Measurements from ENCODE around the gene OSBPL5. TPM values are rescaled to one million over a fixed set of nuclear protein-coding genes. Genes with fewer than 3 reads are reported as not detected.
"Not testable (repeated sequence)": the region's sequence is repeated elsewhere in the genome, so short reads cannot be mapped to it uniquely, and the experiment has no call there.

OSBPL5 gene
- total and polyA plus RNA-seq, 2 of the 4 experiments (the other 2 are of a cell fraction): 14.9 to 22.3 TPM

DNA sequence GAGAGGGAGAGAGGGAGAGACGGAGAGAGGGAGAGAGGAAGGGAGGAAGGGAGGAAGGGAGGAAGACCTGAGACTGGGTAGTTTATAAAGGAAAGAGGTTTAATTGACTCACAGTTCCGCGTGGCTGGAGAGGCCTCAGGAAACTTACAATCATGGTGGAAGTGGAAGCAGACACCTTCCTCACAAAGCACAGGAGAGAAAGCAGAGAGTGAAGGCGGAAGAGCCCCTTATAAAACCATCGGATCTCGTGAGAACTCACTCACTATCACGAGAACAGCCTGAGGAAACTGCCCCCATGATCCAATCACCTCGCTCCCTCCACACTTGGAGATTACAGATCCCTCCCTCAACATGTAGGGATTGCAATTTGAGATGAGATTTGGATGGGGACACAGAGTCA, 95.7 kb downstream of the OSBPL5 start:
- H2BK20ac ChIP-seq (ENCODE audit: low read depth, low read length): no peak overlapping the region
- no peaks in the 10 kb centered on the region for H4K20me1 ChIP-seq (ENCODE audit: insufficient read depth, low read length)
- POLR2A ChIA-PET (ENCODE audit: unreplicated experiment): no interaction called here
- H2BK5ac ChIP-seq (ENCODE audit: low read depth, low read length, poor library complexity, severe bottlenecking): no peak overlapping the region
- H3K14ac ChIP-seq (replicated peaks; ENCODE audit: low read depth, low read length): no peak overlapping the region
- no peak overlapping the region for H3K9ac ChIP-seq (ENCODE audit: low read depth, low read length)
- H3K4me1 ChIP-seq (ENCODE audit: control insufficient read depth, insufficient read depth, low read length): no peaks in the 10 kb centered on the region
- no peak overlapping the region for H2AK5ac ChIP-seq (ENCODE audit: low read depth, low read length)
- no peaks in the 10 kb centered on the region for H3K27me3 ChIP-seq (ENCODE audit: control insufficient read depth, insufficient read depth, low read length)
- no peak overlapping the region for H2BK120ac ChIP-seq (ENCODE audit: low read depth, low read length)
- H3K9me1 ChIP-seq (ENCODE audit: insufficient read depth, low read length): no peaks in the 10 kb centered on the region
- H3K79me1 ChIP-seq (ENCODE audit: low read depth in 1 of 2, low read length in 2 of 2): no peaks in the 10 kb centered on the region
- in situ Hi-C loops (cut with MboI; ENCODE audit: low sequenced_read_pairs): loop anchor here (25.0 kb wide), 1 partner anchor 343 kb away; no protein-coding TSS in a partner anchor
- no peak overlapping the region for H2BK15ac ChIP-seq (ENCODE audit: low read depth, low read length)
- H3K56ac ChIP-seq (ENCODE audit: extremely low read depth, insufficient read depth, low read length): no peak overlapping the region
- no peak overlapping the region for H3K4me3 ChIP-seq (ENCODE audit: insufficient read depth, low read depth, low read length)
- no peak for ATAC-seq (ENCODE audit: low read depth)
- no peak for DNase-seq
- H4K8ac ChIP-seq (ENCODE audit: low read depth in 2 of 2, low read length in 2 of 2): no peak overlapping the region
- H3K18ac ChIP-seq (ENCODE audit: low read depth, low read length): no peak overlapping the region
- H2AFZ ChIP-seq (replicated peaks; ENCODE audit: low read length, poor library complexity): no peak overlapping the region
- CTCF ChIA-PET: no interaction called here
- no peak overlapping the region for H4K5ac ChIP-seq (ENCODE audit: low read depth, low read length)
- no peak overlapping the region for H3K4me2 ChIP-seq (ENCODE audit: low read depth, low read length)
- TF ChIP-seq POLR2A (IDR thresholded peaks at IDR 0.05; ENCODE audit: low read depth, low read length) (no peak), RCOR1 (IDR thresholded peaks at IDR 0.05; ENCODE audit: insufficient replicate concordance, low read length) (no peak), RFX5 (IDR thresholded peaks at IDR 0.05; ENCODE audit: low read depth, low read length) (no peak), SMC3 (IDR thresholded peaks at IDR 0.05; ENCODE audit: low read depth, low read length) (no peak), NFE2L2 (IDR thresholded peaks at IDR 0.05; ENCODE audit: low read depth, low read length) (no peak), MAFK (IDR thresholded peaks at IDR 0.05; ENCODE audit: low read depth, low read length) (no peak)
- TF ChIP-seq, protein P1, sequence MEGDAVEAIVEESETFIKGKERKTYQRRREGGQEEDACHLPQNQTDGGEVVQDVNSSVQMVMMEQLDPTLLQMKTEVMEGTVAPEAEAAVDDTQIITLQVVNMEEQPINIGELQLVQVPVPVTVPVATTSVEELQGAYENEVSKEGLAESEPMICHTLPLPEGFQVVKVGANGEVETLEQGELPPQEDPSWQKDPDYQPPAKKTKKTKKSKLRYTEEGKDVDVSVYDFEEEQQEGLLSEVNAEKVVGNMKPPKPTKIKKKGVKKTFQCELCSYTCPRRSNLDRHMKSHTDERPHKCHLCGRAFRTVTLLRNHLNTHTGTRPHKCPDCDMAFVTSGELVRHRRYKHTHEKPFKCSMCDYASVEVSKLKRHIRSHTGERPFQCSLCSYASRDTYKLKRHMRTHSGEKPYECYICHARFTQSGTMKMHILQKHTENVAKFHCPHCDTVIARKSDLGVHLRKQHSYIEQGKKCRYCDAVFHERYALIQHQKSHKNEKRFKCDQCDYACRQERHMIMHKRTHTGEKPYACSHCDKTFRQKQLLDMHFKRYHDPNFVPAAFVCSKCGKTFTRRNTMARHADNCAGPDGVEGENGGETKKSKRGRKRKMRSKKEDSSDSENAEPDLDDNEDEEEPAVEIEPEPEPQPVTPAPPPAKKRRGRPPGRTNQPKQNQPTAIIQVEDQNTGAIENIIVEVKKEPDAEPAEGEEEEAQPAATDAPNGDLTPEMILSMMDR (conservative IDR thresholded peaks at IDR 0.05; ENCODE audit: low read depth, low read length): no peak
- no peaks in the 10 kb centered on the region for H3K36me3 ChIP-seq (ENCODE audit: control insufficient read depth, insufficient read depth, low read length)
- WGBS, 2 experiments (ENCODE audit: extremely low coverage in 2 of 2, insufficient read length in 1 of 2): no CpG with 5 or more reads among the region's 8 CpGs
- no peaks in the 10 kb centered on the region for H3K9me3 ChIP-seq (ENCODE audit: control insufficient read depth, insufficient read depth, low read length)
- intact Hi-C loops (cut with micrococcal nuclease): no loop called here
- no peak overlapping the region for H3K23ac ChIP-seq (ENCODE audit: low read depth, low read length)
- BruUV-seq (replicated peaks): no TSS peak
- no peak overlapping the region for H2AK9ac ChIP-seq (replicated peaks; ENCODE audit: low read depth, low read length, poor library complexity)
- dilution Hi-C loops (cut with HindIII; ENCODE audit: low sequenced_read_pairs, unreplicated experiment): no loop called here
- H3K4ac ChIP-seq (ENCODE audit: low read depth, low read length): no peak overlapping the region
- no peak overlapping the region for H3K27ac ChIP-seq (ENCODE audit: insufficient read depth, low read length)
- no peak overlapping the region for H4K91ac ChIP-seq (ENCODE audit: insufficient read depth, low read depth, low read length)

DNA sequence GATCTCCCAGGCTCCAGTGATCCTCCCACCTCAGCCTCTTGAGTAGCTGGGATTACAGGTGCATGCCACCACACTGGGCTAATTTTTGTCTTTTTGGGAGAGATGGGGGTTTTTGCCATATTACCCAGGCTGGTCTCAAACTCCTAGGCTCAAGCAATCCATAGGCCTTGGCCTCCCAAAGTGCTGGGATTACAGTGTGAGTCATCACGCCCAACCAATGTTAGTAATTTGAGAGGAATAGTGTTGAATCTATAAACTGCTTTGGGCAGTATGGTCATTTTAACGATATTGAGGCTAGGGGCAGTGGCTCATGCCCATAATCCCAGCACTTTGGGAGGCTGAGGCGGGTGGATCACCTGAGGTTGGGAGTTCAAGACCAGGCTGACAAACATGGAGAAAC, 98.8 kb downstream of the OSBPL5 start:
- H3K79me1 ChIP-seq (ENCODE audit: low read depth in 1 of 2, low read length in 2 of 2); H3K56ac ChIP-seq (ENCODE audit: extremely low read depth, insufficient read depth, low read length); H3K9ac ChIP-seq (ENCODE audit: low read depth, low read length); H4K5ac ChIP-seq (ENCODE audit: low read depth, low read length); H3K27me3 ChIP-seq (ENCODE audit: control insufficient read depth, insufficient read depth, low read length); H2BK120ac ChIP-seq (ENCODE audit: low read depth, low read length); BruUV-seq (replicated peaks); H3K14ac ChIP-seq (replicated peaks; ENCODE audit: low read depth, low read length); H3K4ac ChIP-seq (ENCODE audit: low read depth, low read length); H4K20me1 ChIP-seq (ENCODE audit: insufficient read depth, low read length); DNase-seq; H3K23ac ChIP-seq (ENCODE audit: low read depth, low read length); CTCF ChIA-PET; H2AK5ac ChIP-seq (ENCODE audit: low read depth, low read length); H3K36me3 ChIP-seq (ENCODE audit: control insufficient read depth, insufficient read depth, low read length); dilution Hi-C loops (cut with HindIII; ENCODE audit: low sequenced_read_pairs, unreplicated experiment); H3K4me2 ChIP-seq (ENCODE audit: low read depth, low read length); H3K4me1 ChIP-seq (ENCODE audit: control insufficient read depth, insufficient read depth, low read length); H2BK15ac ChIP-seq (ENCODE audit: low read depth, low read length); H3K27ac ChIP-seq (ENCODE audit: insufficient read depth, low read length); H3K9me1 ChIP-seq (ENCODE audit: insufficient read depth, low read length); H2BK20ac ChIP-seq (ENCODE audit: low read depth, low read length); intact Hi-C loops (cut with micrococcal nuclease); POLR2A ChIA-PET (ENCODE audit: unreplicated experiment); H2AFZ ChIP-seq (replicated peaks; ENCODE audit: low read length, poor library complexity); H3K4me3 ChIP-seq (ENCODE audit: insufficient read depth, low read depth, low read length); H3K9me3 ChIP-seq (ENCODE audit: control insufficient read depth, insufficient read depth, low read length); H2BK5ac ChIP-seq (ENCODE audit: low read depth, low read length, poor library complexity, severe bottlenecking); H4K8ac ChIP-seq (ENCODE audit: low read depth in 2 of 2, low read length in 2 of 2); ATAC-seq (ENCODE audit: low read depth); H4K91ac ChIP-seq (ENCODE audit: insufficient read depth, low read depth, low read length); H2AK9ac ChIP-seq (replicated peaks; ENCODE audit: low read depth, low read length, poor library complexity); H3K18ac ChIP-seq (ENCODE audit: low read depth, low read length): not testable (repeated sequence)
- WGBS, 2 experiments (ENCODE audit: extremely low coverage in 2 of 2, insufficient read length in 1 of 2): 80% methylated on average over 2 of the region's 3 CpGs; no CpG with 5 or more reads in 1 of the 2 experiments
- in situ Hi-C loops (cut with MboI; ENCODE audit: low sequenced_read_pairs): loop anchor here (25.0 kb wide), 1 partner anchor 346 kb away; no protein-coding TSS in a partner anchor

All from IMR-90 (cell line).